ENCODE measurements around the gene STAB1.

STAB1 gene, protein sequence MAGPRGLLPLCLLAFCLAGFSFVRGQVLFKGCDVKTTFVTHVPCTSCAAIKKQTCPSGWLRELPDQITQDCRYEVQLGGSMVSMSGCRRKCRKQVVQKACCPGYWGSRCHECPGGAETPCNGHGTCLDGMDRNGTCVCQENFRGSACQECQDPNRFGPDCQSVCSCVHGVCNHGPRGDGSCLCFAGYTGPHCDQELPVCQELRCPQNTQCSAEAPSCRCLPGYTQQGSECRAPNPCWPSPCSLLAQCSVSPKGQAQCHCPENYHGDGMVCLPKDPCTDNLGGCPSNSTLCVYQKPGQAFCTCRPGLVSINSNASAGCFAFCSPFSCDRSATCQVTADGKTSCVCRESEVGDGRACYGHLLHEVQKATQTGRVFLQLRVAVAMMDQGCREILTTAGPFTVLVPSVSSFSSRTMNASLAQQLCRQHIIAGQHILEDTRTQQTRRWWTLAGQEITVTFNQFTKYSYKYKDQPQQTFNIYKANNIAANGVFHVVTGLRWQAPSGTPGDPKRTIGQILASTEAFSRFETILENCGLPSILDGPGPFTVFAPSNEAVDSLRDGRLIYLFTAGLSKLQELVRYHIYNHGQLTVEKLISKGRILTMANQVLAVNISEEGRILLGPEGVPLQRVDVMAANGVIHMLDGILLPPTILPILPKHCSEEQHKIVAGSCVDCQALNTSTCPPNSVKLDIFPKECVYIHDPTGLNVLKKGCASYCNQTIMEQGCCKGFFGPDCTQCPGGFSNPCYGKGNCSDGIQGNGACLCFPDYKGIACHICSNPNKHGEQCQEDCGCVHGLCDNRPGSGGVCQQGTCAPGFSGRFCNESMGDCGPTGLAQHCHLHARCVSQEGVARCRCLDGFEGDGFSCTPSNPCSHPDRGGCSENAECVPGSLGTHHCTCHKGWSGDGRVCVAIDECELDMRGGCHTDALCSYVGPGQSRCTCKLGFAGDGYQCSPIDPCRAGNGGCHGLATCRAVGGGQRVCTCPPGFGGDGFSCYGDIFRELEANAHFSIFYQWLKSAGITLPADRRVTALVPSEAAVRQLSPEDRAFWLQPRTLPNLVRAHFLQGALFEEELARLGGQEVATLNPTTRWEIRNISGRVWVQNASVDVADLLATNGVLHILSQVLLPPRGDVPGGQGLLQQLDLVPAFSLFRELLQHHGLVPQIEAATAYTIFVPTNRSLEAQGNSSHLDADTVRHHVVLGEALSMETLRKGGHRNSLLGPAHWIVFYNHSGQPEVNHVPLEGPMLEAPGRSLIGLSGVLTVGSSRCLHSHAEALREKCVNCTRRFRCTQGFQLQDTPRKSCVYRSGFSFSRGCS (N-terminal part only)

DNA sequence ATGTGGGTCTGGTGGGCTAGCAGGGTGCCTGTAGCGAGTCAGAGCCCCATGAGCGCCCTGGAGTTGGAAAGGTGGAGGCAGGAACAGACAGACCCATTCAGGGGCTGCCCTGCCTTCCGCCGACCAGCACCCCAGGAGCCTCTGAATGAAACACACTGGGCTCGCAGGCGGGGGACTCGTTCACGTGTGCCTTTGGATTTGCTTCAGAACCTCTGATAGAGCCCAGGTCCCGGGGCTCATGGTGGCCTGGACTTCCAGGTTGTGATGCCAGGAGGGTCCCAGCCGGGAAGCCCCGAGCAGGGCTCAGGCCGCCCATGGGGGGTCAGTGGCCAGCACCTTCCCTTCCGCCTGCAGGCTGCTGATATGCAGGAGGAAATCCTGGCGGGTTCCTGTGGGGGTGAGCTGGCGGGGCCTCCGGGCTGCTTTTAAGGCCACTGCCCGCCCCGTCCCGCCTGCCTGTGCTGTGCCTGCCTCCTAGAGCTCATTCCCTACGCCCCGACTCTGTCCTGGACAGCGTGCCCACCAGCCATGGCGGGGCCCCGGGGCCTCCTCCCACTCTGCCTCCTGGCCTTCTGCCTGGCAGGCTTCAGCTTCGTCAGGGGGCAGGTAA is at the start of gene STAB1:
STAB1 (plus strand) TSS at position 453 of the 610 bp plus-strand sequence; CDS start at position 529, 76 bp downstream.
- no peak for DNase-seq (ENCODE audit: low spot score)

DNA sequence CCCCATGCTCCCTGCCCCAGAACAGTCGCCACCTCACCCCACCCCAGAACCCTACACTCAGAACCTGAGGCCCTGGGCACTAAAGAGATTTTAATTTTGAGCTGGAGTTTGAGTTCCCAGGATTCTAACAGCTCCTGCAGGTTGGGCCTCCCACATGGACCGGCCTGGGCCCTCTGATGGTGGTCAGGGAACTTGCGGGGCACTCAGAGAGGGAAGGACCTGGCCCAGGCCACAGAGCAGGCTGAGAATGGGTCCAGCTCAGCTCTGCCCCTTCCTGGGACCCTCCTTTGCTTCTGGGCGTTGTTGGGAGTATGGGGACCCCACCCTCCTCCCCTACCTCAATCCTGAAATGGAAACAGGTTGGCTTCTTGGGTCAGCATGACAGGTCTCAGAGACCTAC is 49.1 kb upstream of the STAB1 start:
- DNase-seq (ENCODE audit: low spot score) = no peak

DNA sequence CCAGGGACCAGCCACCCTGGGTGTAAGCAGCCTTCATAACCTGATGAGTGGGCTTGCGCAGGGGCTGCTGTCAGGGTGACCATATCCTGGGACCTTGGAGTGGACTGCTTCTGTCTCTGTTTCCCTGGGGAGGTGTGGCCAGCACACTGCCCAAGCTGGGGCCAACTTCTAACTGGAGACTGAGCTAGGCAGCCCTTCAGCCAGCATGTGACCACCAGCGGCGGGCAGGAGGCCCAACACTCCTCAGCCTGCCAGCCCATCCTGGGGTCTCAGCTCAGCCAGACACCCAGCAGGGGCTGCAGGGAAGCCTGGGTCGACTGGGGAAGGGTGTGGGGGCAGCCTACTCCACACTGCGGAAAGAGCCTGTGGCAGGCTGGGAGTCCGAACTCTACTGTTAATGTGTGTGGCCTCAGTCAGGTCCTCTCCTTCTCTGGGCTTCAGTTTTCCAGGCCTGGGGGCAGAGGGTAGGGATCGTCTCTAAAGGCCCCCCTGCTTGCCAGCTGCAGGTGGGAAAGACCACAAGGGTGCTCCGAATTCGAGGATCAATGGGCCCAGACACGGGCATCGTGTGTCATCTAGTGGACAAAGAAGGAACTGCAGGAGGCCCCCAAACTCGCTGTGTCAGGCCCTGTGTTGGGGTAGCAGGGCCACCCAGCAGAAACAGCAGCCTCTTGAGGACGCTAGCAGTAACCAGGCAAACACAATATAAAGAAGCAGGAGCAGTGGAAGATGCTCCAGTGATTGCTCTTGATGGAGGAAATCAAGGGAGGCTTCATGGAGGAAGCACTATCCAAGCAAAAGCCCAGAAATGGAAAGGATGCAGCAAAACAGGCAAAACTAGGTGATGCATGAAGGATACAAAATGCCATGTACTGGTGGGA is 48.3 kb upstream of the STAB1 start:
- DNase-seq (ENCODE audit: low spot score) = peak; percentile 39

DNA sequence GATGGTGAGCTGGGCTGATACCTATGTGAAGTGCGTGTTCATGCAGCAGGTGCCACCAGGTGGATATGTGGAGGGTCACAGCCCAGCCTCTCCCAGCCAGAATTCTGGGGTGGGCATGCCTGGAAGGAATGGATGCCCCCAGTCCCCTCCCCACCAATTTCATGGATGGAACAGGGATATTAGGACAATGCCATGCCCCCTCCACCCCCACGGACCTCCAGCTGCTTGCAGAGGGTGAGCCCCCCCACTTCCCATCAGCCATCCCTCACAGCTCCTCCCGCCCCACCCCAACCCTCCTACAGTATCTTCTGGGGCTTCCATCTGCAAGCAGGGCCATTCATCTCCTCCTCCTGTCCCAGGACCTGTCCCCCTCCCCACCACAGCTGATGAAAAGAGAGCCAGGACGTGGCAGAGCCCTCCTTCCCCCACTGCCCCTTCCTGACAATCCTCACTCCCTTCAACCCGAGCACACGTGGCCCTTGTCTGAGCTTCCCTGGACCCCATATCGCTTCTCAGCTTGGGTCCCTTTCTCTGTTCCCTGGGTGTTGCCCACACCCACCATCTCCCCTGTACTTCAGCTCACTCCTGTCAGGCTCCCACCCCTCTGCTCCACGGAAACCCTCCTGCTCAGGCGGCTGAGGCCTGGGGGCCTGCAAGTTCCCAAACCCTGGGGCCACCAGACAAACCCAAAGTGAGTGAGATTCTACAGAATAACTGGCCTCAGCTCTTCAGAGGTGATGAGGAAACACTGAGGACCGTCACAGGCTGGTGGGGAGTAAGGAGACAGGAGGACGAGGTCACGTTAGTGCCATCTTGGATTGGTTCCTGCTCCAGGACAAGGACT is 47.4 kb upstream of the STAB1 start:
- no peak for DNase-seq (ENCODE audit: low spot score)

DNA sequence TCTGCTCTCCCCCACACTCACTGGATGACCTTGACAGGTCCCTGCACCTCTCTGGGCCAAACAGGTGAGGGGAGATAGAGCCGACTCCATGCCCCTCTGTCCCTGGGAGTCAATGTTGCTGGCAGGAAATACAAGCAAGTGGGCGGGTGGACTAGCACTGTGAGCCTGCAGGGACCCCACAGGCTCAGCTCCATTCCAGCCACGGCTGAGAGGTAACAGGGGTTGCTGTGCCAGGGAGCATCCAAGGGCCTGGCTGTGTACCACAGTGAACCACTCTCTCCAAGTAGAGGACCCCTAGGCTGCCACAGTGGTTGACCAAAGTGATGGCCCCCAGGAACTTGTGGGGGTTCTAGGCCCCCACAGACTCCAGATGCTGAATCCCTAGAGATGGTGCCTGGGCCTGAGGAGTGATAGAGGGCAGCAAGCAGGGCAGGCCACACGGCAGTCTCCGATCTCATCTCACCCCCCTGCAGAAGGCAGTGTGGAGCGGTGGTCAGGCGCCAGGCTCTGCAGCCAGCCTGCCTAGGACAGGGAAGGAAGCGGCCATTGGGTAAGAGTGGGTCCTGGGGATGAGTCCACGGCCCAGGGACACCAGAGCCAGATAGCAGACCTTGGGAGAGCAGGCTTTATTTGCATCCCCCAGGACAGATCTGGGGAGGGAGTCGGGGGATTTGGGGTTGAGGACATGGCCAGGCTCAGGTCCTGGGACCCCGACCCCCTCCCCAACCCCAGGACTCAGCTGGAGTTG is 44.5 kb upstream of the STAB1 start:
- no peak for DNase-seq (ENCODE audit: low spot score)

DNA sequence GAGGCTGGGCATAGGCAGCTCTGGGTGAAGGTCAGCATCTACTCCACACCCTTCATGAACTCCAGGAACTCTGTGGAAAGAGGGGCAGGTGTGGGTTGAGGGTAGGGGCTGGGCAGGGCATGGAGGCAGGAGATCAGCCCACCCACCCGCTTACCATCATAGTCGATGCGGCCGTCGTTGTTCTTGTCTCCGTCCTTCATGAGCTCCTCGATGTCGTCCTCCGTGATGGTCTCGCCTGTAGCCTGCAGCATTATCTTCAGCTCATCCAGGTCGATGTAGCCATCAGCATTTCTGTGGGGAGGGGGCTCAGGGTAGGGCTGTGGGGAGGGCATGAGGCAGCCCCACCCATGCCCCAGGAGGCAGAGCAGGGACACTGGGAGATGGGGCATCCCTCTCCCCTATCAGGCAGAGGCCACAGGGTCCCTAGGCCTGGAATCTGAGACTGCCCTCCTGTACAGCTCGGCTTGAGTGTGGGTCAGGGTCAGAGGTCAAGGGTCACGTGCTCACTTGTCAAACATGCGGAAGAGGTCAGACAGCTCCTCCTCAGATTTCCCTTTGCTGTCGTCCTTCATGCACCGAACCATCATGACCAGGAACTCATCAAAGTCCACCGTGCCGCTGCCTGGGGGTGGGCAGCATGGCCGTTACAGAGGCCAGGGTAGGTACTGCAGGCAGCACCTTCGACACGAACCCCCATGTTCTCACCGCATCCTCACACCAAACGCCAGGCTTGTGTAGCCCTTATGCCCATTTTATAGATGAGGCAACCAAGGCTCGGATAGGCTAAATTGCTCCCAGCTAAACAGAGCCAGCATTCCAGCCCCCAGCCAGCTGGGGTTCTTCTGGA is 43.7 kb upstream of the STAB1 start:
- DNase-seq (ENCODE audit: low spot score) = no peak

DNA sequence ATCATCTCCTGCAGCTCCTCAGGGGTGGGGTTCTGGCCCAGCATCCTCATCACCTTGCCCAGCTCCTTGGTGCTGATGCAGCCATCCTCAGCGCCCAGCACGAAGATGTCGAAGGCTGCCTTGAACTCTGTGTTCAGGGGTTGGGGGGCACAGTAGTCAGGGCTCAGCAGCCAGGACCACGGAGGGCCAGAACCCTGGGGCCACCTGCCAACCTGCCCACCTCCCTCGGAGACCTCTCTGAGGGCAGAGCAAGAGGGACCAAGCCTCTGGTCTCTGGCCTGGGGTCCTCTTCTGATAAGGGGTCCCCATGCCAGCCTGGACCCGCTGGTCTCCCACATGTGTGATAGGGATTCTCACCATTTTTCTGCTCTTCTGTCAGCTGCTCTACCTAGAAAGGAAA is 43.0 kb upstream of the STAB1 start:
- no peak for DNase-seq (ENCODE audit: low spot score)

DNA sequence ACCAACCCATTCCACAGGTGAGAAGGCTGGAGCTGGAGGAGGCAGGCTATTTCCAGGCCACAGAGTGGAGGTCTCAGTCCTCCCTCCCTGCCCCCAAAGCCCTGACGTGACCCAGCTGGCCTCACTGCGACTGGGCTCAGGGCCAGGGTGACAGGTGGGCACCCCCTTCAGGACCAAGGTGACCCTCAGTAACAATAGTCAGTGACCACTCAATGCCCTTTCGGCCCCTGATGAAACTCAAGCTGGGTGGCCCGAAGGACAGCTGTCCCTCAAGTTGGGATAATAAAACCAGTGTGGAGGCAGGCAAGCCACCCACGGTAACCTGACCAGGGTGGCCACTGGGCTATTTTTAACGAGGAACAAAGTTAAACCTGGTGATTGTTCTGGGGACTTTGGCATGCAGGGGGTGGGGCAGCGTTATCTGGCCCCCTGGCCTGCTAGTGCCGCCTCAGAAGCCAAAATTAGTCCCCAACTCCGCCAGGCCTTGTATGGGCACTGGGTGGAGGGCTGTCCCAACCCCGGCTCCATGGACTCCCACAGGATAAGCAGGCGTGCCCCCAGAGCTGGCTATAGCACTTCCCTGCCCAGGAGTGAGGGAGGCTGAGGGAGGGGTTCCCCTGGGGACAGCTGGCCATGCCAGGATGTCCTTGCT is 42.4 kb upstream of the STAB1 start:
- DNase-seq (ENCODE audit: low spot score) = no peak

DNA sequence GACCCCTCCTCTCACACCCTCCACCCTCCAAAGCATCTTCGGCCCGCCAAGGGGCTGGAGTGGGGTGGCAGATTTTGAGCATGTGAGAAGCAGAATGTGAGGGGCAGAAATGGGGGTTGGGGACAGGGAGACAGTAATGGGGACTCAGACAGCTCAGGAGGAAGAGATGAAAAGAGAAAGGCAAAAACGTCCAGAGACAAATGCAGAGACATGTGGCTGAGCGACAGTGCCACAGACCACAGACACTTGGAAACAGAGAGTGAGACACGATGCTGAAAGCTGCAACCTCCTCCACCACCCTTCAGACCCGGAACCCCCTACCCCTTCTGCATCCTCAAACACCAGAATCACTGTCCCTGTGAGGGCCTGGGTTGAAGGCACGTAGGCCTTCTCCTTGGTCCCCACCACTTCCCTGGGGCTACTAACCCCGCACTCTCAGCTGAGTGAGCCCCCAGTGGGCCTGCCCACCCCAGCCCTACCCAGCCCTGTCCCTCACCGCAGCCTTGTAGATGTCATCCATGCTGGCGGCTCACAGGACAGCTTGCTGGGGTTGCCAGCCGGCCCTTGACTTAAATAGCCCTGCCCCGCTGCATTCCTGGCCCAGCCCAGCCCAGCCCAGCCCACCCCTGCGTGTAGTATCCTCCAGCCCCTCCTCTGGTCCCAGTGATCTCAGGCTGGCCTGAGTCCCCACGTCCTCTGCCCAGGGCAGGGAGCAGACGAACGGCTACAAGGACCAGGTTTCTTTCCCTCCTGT is 41.5 kb upstream of the STAB1 start, which contains the start of gene TNNC1:
TNNC1 (minus strand) TSS at position 546 of the 754 bp plus-strand sequence; CDS start at position 520, 26 bp downstream.
- no peak for DNase-seq (ENCODE audit: low spot score)

DNA sequence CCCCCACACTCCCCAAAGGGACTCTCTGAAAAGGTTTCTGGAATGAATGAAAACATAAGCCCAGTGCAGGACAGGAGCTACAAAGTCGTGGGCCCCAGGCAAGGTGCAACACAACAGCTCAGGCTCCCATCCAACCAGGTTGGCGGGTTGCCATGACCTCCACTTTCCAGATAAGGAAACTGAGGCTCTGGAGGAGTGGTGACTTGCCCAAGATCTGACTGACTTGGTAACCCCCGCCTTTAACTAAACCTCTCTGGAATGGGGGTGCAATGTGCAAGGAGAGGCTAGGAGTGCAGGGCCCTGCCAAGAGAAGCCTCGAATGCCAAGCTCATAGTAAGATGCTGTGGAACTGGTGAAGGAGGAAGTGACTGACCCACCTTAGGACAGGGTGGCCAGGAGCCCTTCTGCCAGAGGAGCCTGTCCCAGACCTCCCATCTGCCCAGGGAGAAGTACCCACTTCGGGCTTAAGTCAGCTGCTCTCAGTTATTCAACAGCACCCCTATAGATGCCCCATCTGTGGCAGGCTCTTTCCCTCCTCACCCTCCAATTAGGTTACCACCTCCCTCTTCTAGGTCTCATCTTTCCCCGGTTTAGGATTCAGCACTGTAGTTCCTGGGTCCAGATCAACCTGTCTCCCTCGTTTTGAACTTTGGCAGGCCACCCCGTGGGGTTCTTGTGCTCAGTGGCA is 40.7 kb upstream of the STAB1 start:
- no peak for DNase-seq (ENCODE audit: low spot score)

DNA sequence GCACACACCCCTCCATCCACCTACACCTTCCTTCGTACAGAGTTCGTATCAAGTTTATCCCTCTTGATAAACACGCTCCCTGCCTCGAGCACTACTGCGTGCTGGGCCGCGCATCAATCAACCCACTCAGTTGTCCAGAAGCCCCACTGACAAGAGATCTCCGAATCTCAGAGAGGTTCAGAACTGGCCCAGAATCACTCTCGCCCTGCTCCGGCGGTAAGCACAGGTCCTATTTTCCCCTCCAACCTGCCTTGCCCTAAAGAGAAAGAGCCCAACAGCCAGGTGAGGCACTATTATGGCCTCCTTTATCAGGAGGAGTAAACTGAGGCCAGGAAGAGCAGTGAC is 40.2 kb upstream of the STAB1 start:
- DNase-seq (ENCODE audit: low spot score) = no peak

DNA sequence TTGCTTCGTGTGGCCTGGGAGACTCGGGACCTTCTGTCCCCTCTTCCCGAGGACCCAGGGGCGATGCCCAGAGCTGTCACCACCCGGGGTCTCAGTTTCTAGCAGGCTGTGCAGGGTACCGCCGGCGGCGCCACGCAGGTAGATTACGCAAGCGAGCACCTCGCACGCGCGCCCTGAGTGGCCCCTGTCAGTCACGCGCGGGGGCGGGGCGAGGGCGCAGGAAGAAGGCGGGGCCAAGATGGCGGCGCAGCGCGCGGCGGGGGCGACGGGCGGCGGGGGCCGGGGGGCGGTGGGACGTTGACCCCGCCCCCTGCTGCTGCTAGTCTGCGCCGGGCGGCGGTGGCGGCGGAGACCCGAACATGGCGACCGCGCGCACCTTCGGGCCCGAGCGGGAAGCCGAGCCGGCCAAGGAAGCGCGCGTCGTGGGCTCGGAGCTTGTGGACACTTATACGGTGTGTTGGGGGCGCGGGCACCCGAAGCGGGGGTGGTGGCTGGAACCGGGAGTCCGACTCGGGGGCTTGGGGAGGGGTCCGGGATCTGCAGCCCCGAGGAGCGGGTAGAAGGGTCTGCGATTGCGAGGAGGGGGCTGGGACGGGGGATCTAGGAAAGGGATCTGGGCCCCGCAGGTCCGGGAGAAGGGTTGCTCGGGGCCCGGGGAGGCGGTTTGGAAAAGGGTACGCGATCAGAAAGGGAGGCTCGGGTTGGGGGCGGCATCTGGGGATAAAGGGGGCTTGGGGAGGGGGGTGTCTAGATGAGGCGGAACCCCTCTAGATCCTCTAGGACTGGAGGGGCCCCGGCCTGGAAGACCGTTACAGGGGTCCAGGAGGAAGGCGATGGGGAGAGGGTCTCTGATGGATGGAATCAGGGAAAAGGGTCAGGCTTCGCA is 39.6 kb upstream of the STAB1 start, which contains the start of gene NISCH:
NISCH (plus strand) TSS at position 322 of the 886 bp plus-strand sequence; CDS start at position 360, 38 bp downstream.
- peak; percentile 66 for DNase-seq (ENCODE audit: low spot score)

DNA sequence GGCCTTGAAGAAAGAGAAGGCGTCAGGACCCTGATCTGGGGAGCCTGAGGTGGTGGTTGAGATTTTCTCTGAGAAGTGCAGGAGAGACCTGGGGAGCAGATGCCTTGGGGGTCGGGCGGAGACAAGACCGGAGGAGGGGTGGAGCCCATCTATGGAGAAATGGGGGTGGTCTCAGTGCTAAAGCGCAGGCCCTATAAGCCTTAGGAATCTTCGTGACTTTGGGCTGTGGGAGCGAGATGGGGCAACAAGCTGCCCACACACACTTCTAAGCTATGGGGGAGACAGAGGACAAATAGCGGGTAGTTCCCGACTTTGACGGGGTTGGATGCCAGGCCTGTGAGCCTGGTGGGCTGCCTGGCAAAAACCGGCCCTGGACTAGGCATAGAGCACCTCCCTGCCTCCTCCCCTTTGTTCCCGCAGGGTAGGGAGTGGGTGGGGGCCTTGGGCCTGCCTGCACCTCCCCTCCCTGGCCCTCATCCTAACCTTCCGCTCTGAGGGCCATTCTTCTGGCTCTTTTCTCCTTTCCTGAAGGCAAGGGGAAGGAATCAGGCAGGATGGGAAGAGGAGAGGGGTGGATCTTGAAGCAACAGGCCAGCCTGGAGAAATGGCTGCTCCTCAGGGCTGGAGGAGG is 38.9 kb upstream of the STAB1 start:
- DNase-seq (ENCODE audit: low spot score) = no peak

DNA sequence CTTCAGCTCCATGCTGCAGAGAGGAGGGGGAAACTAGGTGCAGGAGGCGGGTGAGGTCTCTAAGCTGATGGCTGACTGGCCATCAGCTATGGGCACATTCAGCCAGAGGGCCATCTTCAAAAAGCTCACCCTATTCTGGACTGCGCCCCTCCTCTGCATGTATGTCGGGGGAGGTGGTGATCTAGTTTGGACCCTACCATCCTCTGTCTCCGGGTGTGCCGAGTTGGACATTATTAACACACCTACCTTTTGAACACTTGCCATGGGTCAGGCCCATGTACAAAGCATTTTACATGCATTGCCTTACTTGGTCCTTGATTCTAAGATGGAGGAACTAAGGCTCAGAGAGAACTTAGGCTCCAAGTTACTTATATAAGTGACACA is 38.3 kb upstream of the STAB1 start:
- no peak for DNase-seq (ENCODE audit: low spot score)

All from HuH-7.5 (cell line).